ENCODE measurements around the gene GRB7.
"Not testable (repeated sequence)": the region's sequence is repeated elsewhere in the genome, so short reads cannot be mapped to it uniquely, and the experiment has no call there.

GRB7 gene

DNA sequence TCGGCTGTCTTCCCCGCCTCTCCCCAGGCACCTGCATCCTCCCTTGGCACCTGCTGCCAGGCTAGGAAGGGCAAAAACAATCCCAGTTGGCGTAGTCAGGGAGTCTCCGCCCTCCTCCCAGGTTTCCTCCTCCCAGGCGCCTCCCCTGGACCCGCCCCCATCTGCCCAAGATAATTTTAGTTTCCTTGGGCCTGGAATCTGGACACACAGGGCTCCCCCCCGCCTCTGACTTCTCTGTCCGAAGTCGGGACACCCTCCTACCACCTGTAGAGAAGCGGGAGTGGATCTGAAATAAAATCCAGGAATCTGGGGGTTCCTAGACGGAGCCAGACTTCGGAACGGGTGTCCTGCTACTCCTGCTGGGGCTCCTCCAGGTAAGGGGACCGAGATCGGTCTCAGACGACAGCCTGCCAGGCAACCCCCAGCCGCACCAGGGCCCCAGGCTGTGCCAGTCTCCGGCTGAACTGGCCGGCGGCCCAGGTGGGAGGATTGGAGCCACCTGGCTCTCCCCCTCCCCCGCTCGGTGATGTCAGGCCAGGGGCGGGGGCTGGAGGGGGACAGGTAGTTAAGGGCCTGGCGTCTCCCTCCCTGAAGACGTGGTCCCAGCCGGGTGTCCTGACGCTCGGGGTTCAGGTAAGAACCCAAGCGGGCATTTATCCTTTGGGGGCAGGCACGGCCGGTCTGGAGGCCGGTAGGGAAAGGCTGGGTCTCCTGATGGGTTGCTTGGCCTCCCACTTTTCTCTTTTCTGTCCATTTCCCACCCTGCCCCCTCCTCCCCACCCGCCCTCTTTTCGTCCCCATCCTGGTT lies at the start of gene GRB7:
Gene GRB7 (plus strand): TSS at position 179 of the 808 bp plus-strand sequence. CDS start 4,364 bp downstream, outside the sequence.
- DNase-seq = peak; percentile 92

- DNase-seq = peak; percentile 15
Measured at GRCh38 chr17:39688475-39688835, 49.3 kb upstream of the GRB7 start.

DNA sequence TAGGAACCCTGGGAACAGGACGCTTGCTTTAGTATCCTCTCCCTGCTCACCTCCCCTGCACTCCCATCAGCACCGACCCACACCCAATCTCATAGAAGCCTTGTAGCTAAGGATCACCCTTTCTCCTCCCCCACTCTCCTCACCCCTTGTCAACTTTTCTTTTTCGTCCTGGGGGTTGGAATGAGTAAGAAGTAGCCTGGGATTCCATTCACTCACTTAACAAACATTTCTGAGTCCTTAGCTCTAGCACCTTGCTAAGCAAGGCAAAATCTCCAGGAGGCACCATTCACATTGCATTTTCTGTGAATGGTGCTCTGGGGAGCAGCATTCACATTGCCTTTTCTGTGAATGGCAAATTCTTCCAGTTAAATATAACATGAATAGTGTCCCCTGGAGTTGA lies 48.8 kb upstream of the GRB7 start:
- DNase-seq = no peak

DNA sequence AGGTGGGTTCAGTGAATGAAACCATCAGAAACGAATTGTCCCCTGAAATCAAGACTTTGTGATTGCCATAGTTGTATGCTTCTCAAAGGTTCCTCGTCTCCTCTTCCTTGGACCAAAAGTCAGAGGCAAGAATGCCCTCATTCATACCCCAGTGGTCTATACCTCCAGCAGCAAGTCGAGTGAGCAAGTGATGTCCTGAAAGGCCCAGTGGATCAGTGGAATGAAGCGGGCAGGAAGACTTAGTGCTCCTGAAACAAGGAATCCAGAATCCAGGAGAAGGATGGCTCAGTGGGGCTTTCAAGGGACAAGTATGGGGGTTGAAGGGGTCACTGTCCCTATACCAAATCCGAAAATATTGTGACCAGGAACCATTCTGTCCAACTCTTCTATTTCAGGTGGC lies 43.1 kb upstream of the GRB7 start:
- no peak for DNase-seq

- DNase-seq = no peak
Measured at GRCh38 chr17:39695089-39695474, 42.7 kb upstream of the GRB7 start.

DNA sequence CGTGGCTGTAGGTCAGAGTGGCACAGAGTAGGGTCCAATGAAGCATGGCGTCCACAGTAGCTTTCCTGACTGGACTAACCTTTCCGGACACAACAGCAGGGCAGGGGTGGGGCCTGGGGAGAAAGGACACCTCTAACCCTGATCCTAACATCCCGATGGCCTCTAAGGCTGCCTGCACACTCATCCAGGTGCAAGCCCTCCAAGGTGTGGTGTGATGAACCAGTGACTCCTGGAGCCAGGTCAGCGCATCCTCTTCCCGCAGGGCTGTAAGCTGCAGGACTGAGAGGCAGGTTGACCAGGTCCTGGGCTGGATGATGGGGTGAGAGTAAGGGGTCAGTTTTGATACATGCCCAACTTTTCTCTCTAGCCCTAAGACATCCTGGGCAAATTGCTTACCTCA lies 41.0 kb upstream of the GRB7 start:
- DNase-seq = no peak

DNA sequence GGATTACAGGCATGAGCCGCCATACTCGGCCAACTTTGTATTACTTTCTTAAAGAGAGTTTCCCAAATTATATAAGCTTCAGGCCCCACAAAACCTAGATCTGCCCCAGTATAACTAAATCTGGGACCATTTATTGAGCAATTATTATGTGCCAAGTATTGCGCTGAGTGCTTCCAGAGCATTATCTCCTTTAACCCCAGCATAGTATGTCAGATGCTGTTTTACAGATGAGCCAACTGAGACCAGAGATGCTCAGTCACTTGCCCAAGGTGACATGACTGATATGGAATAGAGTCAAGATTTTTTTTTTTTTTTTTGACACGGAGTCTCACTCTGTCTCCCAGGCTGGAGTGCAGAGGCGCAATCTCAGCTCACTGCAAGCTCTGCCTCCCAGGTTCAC lies 39.8 kb upstream of the GRB7 start:
- no peak for DNase-seq

- DNase-seq = not testable (repeated sequence)
Measured at GRCh38 chr17:39699157-39699817, 38.5 kb upstream of the GRB7 start.

- DNase-seq = no peak
Measured at GRCh38 chr17:39699818-39700147, 38.0 kb upstream of the GRB7 start, which contains the start of gene ERBB2. Gene ERBB2 (plus strand): TSS chr17:39700064. CDS start chr17:39700239, 175 bp downstream.

DNA sequence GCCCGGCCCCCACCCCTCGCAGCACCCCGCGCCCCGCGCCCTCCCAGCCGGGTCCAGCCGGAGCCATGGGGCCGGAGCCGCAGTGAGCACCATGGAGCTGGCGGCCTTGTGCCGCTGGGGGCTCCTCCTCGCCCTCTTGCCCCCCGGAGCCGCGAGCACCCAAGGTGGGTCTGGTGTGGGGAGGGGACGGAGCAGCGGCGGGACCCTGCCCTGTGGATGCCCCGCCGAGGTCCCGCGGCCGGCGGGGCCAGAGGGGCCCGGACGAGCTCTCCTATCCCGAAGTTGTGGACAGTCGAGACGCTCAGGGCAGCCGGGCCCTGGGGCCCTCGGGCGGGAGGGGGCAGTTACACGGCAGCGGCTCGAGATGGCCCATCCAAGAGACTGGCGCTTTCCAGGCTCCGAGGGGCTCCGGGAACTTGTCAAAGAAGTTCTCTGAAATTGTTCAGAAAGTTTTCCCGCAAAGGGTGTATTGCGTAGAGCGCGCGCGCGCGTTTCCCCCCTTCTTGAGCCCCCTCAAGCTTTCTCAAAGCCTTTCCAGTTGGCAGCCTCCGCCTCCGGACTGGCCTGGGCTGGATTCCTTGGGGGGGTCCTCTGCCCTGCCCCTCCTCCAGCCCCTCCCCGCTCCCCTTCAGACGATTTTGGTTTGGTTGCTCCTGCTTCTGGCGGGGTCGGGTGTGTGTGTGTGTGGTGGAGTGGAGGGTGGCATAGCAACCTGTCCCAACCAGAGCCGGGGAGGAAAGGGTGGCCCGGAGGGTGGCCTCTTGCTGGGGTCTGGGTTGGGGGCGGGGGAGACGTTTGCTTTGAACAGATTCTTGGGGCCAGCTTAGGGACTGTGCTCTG lies 37.4 kb upstream of the GRB7 start:
- DNase-seq = no peak

GRCh38 chr17:39701012-39701783 lies 36.5 kb upstream of the GRB7 start:
- no peak for DNase-seq

DNA sequence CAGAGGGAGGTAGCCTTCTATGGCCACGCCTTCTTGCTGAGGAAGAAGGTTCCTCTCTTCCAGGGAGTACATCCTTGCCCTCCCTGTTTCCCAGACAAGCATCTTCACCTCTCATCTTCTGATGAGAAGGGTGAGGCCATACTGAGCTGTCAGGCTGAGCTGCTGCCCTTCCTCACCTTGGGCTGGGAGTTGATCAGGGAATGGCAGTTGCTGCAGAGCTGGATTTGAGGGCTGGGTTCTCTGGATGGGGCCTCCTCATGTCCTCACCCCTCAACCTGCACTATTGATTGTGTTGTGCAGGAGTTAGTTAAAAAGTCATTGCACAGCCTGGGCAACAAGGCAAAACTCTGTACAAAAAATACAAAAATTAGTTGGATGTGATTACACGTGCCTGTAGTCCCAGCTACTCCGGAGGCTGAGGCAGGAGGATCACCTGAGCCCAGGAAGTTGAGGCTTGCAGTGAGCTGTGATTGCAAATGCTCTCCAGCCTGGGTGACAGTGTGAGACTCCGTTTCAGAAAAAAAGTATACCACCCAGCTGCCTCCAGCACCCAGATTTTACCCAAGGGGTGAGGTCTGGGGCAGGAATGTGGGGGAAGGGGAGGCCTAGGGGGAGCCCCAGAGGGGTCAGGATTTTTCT lies 35.8 kb upstream of the GRB7 start:
- no peak for DNase-seq

GRCh38 chr17:39702901-39703893 lies 34.5 kb upstream of the GRB7 start:
- no peak for DNase-seq

DNA sequence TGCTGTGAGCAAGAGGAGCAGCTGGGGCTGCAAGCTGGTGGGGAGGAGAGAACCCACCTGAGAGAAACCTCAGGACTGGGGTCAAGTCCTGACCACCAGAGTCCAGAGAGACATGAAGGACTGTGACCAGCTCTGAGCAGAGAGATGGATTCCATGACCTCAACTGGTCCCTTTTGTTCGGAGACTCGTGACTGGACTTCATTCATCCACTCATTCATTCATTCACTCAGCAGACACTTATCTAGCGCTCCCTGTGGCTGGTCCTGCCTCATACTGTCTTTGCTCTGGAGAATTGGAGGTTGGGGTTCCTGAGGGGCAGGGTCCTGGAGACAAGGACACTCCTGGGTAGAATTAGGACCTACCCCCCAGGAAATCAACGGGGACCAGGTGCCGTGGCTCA lies 33.8 kb upstream of the GRB7 start:
- no peak for DNase-seq

DNA sequence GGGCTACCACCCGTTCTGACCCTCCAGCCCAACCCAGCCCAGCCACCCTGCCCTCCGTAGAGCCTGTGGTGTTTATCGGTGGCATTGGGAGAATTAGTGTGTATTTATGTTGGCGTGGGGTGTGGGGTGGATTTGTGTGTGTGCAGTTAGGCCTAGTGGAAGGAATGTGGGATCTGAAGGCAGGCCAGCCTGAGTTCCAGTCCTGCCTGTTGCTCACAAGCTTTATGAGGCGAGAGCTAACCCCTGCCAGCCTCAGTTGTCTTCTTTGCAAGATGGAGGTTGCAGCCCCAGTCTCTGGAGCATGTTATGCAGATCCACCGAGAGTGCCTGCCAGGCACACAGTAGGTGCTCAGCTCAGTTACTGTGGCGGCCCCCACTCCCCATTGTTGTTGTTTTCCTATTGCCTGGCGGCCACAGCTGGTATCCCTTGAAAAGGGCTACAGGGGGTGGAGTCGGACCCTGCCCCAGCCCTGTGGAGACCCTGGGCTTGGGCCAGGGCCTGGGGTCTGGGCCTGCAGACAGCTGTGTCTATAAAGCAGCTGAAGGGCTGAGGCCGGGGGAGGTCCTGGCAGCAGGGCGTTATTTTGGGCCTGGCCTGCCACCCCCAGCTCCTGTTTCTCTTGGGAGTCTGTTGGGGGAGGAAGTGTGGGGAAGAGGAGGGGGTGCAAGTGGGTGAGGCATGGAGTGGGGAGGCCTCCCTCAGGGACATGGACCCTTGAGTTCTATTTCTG lies 32.8 kb upstream of the GRB7 start:
- DNase-seq = no peak

DNA sequence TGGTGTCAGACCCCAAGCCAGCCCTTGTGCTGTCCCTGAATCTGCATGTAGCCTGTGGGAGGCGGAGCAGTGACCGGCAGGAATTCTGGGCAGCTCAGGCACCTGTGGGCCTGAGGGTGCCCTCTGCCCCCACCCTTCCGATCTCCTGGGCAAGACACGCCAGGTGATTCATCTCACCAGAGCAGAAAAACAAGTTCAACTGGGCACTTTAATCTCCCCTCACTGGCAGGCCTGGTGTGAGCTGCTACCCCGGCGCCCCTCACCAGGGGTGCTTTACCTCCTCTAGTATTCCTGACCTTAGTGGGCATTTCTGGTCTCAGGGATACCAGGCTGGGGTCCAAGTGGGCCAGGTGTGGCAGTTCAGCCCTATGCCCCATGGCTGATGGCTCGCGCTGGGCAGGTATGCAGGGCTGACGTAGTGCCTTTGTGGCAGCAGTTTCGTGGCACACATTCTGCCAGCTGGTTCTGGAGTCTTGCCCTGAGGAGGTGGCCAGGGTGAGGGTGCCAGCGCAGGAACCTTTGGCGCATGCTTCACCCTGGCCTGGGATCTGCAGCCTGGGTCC lies 31.9 kb upstream of the GRB7 start:
- DNase-seq = no peak

DNA sequence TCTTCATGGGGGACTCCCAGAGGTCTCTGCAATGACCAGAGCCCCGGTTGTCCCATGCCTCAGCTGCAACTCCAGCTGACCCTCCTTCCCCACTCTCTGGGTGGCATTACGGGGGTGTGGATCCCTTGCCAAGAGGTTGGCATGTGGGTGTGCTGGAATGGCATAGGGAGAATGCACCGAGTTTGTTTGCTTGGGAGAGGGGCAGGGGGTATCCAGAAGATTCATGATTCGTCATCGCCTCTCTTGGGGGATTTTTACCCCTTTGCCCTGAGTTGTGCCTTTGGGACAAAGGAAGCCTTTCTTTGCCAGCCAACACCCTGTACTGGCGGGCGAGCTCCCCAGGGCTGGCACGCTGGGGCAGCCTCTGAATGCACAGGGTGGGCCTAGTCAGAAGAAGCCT lies 31.4 kb upstream of the GRB7 start:
- DNase-seq = no peak

DNA sequence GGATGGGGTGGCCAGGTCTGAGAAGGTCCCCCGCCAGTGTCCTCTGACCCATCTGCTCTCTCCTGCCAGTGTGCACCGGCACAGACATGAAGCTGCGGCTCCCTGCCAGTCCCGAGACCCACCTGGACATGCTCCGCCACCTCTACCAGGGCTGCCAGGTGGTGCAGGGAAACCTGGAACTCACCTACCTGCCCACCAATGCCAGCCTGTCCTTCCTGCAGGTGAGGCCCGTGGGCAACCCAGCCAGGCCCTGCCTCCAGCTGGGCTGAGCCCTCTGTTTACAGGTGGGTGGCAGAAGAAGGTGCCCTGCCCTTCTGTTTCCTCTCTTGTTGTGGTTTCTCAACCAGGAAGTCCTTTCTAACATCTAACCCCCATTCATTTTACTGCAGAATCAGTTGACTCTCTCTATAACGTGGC lies 30.8 kb upstream of the GRB7 start:
- no peak for DNase-seq

DNA sequence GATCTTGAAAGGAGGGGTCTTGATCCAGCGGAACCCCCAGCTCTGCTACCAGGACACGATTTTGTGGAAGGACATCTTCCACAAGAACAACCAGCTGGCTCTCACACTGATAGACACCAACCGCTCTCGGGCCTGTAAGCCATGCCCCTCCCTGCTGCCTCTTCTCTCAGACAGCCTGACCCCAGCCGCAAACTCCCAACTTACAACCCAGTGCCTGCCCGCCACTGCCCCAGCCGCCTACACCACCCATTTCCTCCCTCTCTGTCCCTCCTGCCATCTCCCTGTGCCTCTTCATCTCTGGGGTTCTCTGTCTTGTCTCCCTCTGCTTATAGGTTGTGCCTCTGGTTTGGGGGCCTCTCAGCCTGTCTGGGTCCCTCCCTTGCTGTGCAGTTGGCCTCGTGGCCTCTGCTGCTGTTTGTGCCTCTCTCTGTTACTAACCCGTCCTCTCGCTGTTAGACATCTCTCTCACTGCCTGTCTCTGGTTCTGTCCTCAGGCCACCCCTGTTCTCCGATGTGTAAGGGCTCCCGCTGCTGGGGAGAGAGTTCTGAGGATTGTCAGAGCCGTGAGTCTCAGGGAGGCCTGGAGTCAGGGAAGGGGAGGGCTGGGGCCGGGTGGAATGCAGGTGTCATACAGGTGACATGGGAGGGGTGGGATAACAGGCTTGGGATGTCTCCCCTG lies 28.3 kb upstream of the GRB7 start:
- DNase-seq = no peak
